Measurements from ENCODE around the gene PRKN.
"Not testable (repeated sequence)": the region's sequence is repeated elsewhere in the genome, so short reads cannot be mapped to it uniquely, and the experiment has no call there.

PRKN gene

DNA sequence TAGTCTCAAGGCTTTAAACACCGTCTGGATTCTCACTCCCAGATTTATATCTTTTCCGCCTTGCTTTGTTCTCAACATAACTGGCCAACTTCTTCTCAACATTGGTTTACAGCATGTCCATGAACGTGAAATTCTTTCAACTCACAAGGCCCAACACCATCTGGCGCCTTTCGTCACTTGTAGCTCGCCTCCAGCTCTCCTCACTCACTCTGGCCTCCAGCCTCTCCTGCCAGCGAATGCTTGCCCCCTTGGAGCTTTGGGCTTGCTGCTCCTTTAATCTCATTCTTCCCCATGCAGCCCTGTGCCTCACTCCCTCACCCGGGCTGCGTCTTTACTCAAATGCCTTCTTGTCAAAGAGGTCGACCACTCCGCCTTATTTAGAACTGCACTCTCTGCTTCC is 324.5 kb downstream of the PRKN start:
- Mint-ChIP-seq H3K4me3 (no peak overlapping the region), H3K27me3 (ENCODE audit: low read depth, poor library complexity) (peaks cover 4% of the 10 kb centered on the region), H3K27ac (no peak overlapping the region), H3K9me3 (peaks cover 14% of the 10 kb centered on the region), H3K36me3 (ENCODE audit: low read depth) (peaks cover 6% of the 10 kb centered on the region), H3K4me1 (no peaks in the 10 kb centered on the region)
- TF ChIP-seq, protein P1, sequence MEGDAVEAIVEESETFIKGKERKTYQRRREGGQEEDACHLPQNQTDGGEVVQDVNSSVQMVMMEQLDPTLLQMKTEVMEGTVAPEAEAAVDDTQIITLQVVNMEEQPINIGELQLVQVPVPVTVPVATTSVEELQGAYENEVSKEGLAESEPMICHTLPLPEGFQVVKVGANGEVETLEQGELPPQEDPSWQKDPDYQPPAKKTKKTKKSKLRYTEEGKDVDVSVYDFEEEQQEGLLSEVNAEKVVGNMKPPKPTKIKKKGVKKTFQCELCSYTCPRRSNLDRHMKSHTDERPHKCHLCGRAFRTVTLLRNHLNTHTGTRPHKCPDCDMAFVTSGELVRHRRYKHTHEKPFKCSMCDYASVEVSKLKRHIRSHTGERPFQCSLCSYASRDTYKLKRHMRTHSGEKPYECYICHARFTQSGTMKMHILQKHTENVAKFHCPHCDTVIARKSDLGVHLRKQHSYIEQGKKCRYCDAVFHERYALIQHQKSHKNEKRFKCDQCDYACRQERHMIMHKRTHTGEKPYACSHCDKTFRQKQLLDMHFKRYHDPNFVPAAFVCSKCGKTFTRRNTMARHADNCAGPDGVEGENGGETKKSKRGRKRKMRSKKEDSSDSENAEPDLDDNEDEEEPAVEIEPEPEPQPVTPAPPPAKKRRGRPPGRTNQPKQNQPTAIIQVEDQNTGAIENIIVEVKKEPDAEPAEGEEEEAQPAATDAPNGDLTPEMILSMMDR (IDR thresholded peaks at IDR 0.05) = no peak
- no peak for DNase-seq

DNA sequence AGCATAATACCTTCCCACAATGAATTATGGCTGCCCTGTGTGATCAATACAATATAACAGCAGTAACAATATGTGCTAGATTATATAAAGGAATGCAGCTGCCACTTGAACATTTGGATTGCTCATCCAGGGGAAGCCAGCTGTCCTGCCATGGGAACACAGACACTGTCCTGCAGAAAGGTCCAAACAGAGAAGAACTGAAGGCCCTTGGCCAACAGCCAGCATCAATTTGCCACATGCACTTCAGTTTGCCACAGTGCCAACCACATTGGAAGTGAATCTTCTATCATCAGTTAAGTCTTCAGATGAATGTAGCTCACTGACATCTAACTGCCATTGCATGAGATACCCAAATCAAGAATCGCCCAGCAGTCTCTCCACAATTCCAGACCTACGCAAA is 332.4 kb downstream of the PRKN start:
- H3K4me1 Mint-ChIP-seq = no peaks in the 10 kb centered on the region
- H3K27me3 Mint-ChIP-seq (ENCODE audit: low read depth, poor library complexity) = no peaks in the 10 kb centered on the region
- peaks cover 6% of the 10 kb centered on the region for H3K36me3 Mint-ChIP-seq (ENCODE audit: low read depth)
- no peak overlapping the region for H3K27ac Mint-ChIP-seq
- H3K4me3 Mint-ChIP-seq = no peak overlapping the region
- peaks cover 14% of the 10 kb centered on the region for H3K9me3 Mint-ChIP-seq
- no peak for DNase-seq
- TF ChIP-seq, protein P1 (IDR thresholded peaks at IDR 0.05) = no peak

DNA sequence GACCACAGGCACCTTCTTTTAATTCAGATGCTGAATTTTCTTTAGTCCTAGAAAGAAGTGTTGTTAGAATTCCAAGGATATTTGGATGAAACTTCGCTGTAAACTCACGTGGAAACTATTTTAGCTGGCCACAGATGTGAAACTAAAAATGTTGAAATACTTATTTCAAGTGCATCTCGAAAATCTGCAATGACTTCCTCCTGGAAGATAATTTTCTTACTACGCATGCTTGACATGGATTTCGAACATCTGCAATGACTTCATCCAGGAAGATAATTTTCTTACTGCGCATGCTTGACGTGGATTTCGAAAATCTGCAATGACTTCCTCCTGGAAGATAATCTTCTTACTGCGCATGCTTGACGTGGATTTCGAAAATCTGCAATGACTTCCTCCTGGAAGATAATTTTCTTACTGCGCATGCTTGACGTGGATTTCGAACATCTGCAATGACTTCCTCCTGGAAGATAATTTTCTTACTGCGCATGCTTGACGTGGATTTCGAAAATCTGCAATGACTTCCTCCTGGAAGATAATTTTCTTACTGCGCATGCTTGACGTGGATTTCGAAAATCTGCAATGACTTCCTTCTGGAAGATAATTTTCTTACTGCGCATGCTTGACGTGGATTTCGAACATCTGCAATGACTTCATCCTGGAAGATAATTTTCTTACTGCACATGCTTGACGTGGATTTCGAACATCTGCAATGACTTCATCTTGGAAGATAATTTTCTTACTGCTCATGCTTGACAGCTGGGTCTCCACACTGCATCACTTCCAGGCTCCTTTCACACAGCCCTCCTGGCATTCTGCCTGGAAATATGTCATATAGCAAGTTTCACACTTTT is 336.4 kb downstream of the PRKN start:
- H3K4me1 Mint-ChIP-seq = peaks cover 12% of the 10 kb centered on the region
- not testable (repeated sequence) for H3K4me3 Mint-ChIP-seq; DNase-seq; H3K36me3 Mint-ChIP-seq (ENCODE audit: low read depth); H3K9me3 Mint-ChIP-seq; H3K27ac Mint-ChIP-seq; H3K27me3 Mint-ChIP-seq (ENCODE audit: low read depth, poor library complexity)

DNA sequence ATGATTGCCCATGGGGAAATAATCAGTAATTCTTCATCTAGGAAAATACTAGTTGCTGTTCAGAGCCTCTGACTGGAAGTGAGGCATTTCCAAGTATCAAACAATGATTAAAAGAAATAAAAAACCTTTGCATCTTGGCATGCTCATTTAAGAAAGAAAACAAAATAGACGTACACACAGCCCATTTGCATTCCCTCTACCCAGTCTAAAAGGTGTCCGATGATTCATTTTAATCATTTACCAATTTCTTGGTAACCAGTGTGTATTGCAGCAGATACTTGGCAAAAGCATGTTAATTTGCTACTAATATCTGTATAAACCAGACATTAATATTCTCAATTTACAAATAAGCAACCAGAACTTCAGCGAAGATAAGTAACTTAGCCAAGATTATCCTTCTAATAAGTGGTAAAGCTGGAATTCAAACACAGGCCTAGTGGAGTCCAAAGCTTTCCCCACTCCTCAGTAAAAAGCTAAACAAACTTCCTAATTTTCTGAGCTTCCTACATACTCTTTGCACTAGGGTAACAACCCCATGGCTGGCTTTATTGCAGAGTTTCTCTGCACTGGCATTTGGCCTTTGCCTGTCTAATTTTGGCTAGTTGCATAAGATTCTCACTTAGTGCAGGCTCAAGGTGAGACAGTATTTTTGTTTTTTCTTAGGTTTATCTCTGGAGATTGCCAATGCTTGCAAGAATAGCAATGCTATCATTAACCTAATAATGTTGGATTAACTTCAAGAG is 338.1 kb downstream of the PRKN start:
- no peak for DNase-seq
- TF ChIP-seq, protein P1 (IDR thresholded peaks at IDR 0.05) = no peak
- Mint-ChIP-seq H3K9me3 (no peaks in the 10 kb centered on the region), H3K36me3 (ENCODE audit: low read depth) (no peaks in the 10 kb centered on the region), H3K4me1 (peaks cover 26% of the 10 kb centered on the region), H3K27me3 (ENCODE audit: low read depth, poor library complexity) (no peaks in the 10 kb centered on the region), H3K4me3 (no peak overlapping the region), H3K27ac (no peak overlapping the region)

DNA sequence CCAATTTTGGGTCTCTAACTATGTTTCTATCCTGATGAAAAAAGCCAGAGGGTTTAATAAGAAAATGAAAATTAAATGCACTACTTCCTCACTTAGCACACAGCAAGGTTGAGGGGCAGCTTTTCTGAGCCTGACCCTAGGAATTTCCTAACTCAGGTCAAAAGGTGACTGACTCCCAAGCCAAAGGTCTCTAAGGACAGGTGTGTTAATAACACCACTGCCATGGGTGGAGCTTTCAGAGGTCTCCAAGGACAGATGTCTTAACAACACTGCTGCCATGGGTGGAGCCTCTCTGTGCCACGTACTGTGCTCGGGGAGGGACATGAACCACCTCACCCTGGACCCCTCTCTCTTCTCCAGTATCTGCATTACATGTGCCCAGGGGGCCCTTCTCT is 339.2 kb downstream of the PRKN start:
- DNase-seq = no peak
- Mint-ChIP-seq H3K27me3 (ENCODE audit: low read depth, poor library complexity) (peaks cover 2% of the 10 kb centered on the region), H3K27ac (no peak overlapping the region), H3K36me3 (ENCODE audit: low read depth) (no peaks in the 10 kb centered on the region), H3K4me1 (peaks cover 34% of the 10 kb centered on the region), H3K9me3 (no peaks in the 10 kb centered on the region), H3K4me3 (no peak overlapping the region)
- TF ChIP-seq, protein P1 (IDR thresholded peaks at IDR 0.05) = no peak

DNA sequence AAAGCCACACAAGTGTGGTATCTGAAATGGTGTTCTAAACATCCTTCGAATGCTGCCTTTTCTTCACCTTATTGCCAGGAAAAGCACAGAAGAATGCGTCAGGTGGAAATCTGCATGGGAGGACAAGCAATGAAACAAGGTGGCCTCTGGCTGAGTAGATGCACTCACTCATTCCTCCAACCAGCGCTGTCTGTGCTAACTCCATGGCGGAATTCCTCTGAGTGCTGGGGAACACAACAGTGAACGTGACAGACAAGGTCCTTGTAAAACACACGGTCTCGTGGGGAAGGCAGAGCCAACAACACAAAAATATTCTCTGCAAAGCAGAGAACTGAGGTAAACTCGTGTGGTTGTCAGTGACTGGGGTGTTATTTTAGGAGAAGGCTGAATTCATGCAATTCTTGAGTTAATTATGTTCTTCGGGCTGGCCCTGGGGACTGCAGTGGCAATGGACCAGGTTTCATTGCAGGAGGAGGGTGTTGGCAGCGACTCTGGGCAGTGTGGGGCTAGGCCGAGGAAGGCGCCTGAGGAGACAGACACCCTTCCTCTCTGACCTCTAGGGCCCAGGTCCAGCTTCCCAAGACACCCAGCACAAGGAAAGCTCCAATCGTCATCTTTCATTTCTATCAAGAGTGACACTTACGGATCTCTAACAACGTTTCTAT is 339.7 kb downstream of the PRKN start:
- no peaks in the 10 kb centered on the region for H3K9me3 Mint-ChIP-seq
- no peak overlapping the region for H3K27ac Mint-ChIP-seq
- peaks cover 2% of the 10 kb centered on the region for H3K27me3 Mint-ChIP-seq (ENCODE audit: low read depth, poor library complexity)
- TF ChIP-seq, protein P1 (IDR thresholded peaks at IDR 0.05) = no peak
- H3K36me3 Mint-ChIP-seq (ENCODE audit: low read depth) = no peaks in the 10 kb centered on the region
- no peak for DNase-seq
- no peak overlapping the region for H3K4me3 Mint-ChIP-seq
- H3K4me1 Mint-ChIP-seq = peaks cover 34% of the 10 kb centered on the region

Data from nephron progenitor cell (in vitro differentiated cells).